GM19467 (cell line): ENCODE data around the gene TRPV5.

Source experiments
- ATAC-seq: cut with Tn5 transposase; IDR thresholded peaks from one replicate; pipeline ENCODE4 v1.9.1; 2021; ENCODE audit warnings: mild to moderate bottlenecking, moderate library complexity; ENCODE audit not compliant: unreplicated experiment

TRPV5 gene

GRCh38 chr7:142941541-142941940 lies 8.0 kb upstream of the TRPV5 start:
- no peak for ATAC-seq

- no peak for ATAC-seq
These were observed 7.5 kb upstream of the TRPV5 start for GRCh38 chr7:142940966-142941535.

- no peak for ATAC-seq
These were observed 5.8 kb upstream of the TRPV5 start, which contains the start of gene LLCFC1 for GRCh38 chr7:142939226-142939910. TSS of gene LLCFC1 (plus strand) at chr7:142939484. CDS start at chr7:142939622, 138 bp downstream.

GRCh38 chr7:142938611-142939010 lies 5.1 kb upstream of the TRPV5 start:
- no peak for ATAC-seq

GRCh38 chr7:142935941-142936565 lies 2.5 kb upstream of the TRPV5 start:
- ATAC-seq: no peak

GRCh38 chr7:142934056-142934455 lies 510 bp upstream of the TRPV5 start:
- no peak for ATAC-seq

GRCh38 chr7:142933092-142933475 lies 462 bp downstream of the TRPV5 start:
- ATAC-seq: no peak

- no peak for ATAC-seq
These were observed 1.0 kb downstream of the TRPV5 start for GRCh38 chr7:142932386-142933091.

- no peak for ATAC-seq
These were observed 3.3 kb downstream of the TRPV5 start for GRCh38 chr7:142930126-142930730.

- ATAC-seq: no peak
These were observed 5.6 kb downstream of the TRPV5 start for GRCh38 chr7:142927949-142928348.

- ATAC-seq: no peak
These were observed 6.3 kb downstream of the TRPV5 start for GRCh38 chr7:142927085-142927745.

- ATAC-seq: no peak
These were observed 8.1 kb downstream of the TRPV5 start for GRCh38 chr7:142925413-142925812.

GRCh38 chr7:142923391-142923790 lies 10.2 kb downstream of the TRPV5 start:
- no peak for ATAC-seq

GRCh38 chr7:142919656-142920055 lies 13.9 kb downstream of the TRPV5 start:
- no peak for ATAC-seq

- no peak for ATAC-seq
These were observed 14.6 kb downstream of the TRPV5 start for GRCh38 chr7:142918901-142919300.

GRCh38 chr7:142917447-142917846 lies 16.1 kb downstream of the TRPV5 start:
- ATAC-seq: no peak

- no peak for ATAC-seq
These were observed 17.0 kb downstream of the TRPV5 start for GRCh38 chr7:142916508-142916907.

GRCh38 chr7:142915315-142915714 lies 18.2 kb downstream of the TRPV5 start:
- no peak for ATAC-seq

- ATAC-seq: no peak
These were observed 19.4 kb downstream of the TRPV5 start for GRCh38 chr7:142914121-142914520.

GRCh38 chr7:142913566-142913965 lies 20.0 kb downstream of the TRPV5 start:
- no peak for ATAC-seq

- no peak for ATAC-seq
These were observed 20.5 kb downstream of the TRPV5 start for GRCh38 chr7:142913051-142913450.
